Inferior parietal cortex (tissue), 1 donor: ENCODE results near the gene TNFSF15.
"Not testable (repeated sequence)": the region's sequence is repeated elsewhere in the genome, so short reads cannot be mapped to it uniquely, and the experiment has no call there.

Experiments
- DNase-seq: peaks from one replicate; pipeline ENCODE4 v3.0.0-alpha.2; 2016; ENCODE audit errors: extremely low spot score

Gene TNFSF15

DNA sequence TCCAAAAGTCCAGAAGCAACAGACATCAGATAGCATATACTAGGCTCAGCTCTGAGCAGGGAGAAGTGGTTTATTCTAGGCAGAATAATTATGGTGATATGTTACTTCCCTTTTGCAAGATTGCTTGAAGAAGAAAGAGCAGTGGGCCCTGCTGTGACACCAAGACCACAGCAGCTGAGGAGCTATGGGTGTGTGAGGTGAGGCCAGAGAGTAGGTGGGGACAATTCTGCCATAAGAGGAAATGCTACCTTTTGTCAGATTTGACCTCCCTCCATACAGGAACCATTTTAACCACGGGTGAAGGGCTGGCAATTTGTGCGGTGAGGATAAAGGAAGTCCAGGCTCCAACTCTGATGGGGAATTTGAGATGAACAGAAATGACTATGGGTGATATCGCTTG is 51.3 kb downstream of the TNFSF15 start:
- no peak for DNase-seq

DNA sequence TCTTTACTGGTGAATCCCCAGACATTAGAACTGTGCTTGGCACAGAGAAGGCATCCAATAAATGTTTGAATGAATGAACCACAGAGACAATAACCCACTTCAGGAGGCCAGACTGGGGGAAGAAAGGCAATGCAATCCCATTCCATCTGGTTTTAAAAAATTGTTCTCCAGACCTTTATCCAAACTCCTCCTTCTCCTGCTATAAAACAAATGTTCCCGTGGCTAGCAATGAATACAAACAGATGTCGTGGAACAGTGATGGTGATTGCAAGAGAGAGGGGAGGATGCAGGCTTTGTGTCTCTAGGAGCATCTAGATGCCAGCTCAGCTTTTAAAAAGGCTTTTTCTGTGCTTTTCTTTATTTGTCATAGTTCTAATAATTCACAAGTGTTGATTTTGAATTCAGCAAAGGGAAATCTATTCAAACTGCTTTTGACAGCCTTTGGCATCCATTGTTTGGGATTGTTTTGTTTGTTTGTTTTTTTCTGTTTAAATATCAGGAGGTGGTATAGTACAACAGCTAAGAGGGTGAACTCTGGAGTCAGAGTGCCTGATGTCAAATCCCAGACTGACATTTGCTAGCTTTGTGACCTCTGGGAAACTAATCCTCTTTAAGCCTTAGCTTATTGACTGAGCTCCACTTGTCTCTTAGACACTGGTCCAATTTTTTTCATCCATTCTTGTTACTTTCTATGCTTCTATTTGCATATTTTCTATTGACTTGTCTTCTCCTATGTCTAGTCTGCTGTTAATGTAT is 59.1 kb downstream of the TNFSF15 start:
- DNase-seq: no peak

DNA sequence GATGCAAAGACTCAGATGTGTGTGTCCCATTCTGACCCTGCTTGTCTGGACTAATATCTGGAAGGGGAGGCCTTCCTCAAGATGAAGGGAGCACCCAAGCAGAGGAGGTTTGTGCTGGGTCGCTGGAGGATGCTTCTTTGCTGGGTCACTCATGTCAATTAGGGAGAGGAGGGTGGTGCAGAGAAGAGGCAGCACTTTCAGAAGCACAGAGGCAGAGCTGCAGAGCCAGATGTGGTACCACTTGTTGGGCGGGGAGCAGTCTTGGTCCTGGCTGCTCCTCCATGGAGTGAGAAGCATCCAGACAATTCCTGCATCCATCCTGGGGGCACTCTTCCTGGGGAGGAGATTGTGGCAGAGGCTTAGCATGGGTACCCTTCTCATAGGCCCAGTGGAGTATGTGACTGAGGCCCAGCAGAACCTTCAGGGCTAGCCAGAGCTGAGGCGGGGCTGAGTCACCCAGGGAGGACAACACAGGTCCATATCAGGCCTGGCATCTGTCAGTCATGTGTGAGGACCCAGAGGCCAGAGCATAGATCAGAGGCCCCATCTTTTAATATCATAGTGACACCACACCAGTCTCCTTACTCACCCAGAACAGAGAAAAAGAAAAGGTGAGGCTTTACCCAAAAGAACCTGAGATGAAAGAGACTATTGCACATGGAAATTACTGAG is 59.8 kb downstream of the TNFSF15 start:
- no peak for DNase-seq

DNA sequence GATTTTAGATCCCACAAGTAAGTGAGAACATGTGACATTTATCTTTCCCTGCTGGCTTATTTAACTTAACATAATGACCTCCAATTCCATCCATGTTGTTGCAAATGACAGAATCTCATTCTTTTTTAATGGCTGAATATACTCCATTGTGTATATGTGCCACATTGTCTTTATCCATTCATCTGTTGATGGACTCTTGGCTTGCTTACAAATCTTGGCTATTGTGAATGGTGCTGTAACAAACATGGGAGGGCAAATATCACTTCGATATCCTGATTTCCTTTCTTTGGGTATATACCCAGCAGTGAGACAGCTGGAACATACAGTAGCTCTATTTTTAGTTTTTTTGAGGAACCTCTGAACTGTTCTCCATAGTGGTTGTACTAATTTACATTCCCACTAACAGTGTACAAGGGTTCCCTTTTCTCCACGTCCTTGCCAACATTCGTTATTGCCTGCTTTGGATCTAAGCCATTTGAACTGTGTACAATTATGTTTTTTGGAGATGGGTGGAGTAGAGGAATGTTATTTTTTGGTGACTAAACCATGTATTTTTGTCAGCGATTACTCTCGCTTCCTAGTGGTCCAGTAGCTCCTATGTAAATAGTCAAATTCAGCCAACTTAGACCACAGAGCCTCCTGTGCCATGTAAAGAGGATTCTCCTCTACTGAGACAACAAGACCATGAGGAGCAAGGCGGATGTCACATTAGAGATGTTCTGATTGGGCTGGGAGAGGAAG is 60.6 kb downstream of the TNFSF15 start:
- peak; percentile 19 for DNase-seq

DNA sequence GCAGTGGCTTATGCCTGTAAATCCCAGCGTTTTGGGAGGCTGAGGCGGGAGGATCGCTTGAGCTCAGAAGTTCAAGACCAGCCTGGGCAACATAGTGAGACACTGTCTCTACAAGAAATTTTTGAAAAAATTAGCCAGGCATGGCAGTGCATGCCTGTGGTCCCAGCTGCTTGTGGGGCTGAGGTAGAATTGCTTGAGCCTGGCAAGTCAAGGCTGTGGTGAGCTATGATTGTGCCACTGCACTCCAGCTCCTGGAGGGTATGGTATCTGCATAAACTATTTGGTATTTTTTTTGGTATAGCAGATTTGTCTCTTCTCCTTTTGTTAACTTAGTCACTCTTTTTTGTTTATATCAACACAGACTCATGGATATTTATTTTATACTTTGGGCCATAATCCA is 62.4 kb downstream of the TNFSF15 start:
- DNase-seq: no peak

DNA sequence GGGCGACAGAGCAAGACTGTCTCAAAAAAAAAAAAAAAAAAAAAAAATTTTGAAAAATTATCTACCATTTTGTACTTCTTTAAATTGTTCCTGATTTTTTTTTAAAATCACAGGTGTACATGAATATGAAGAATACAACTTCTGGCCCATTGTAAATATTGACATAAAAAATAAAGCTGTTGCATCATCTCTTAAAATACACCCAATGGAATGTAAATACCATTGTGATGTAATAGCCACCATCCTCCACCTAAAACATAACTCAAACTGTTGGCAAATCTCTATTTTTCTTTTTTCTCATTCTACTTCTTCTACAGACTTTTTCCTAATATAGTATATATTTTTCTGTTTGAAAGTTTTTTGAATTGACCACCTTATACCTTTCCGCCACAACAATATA is 62.9 kb downstream of the TNFSF15 start:
- DNase-seq: no peak

DNA sequence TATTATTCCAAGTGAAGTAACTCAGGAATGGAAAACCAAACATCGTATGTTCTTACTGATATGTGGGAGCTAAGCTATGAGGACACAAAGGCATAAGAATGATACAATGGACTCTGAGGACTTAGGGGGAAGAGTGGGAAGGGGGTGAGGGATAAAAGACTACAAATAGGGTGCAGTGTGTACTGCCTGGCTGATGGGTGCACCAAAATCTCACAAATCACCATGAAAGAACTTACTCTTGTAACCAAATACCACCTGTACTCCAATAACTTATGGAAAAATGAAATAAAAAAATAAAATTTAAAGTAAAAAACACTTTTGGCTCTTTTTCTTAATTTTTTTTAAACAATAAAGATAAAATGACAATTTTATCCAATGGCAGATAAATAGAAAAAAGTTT is 64.3 kb downstream of the TNFSF15 start:
- not testable (repeated sequence) for DNase-seq

DNA sequence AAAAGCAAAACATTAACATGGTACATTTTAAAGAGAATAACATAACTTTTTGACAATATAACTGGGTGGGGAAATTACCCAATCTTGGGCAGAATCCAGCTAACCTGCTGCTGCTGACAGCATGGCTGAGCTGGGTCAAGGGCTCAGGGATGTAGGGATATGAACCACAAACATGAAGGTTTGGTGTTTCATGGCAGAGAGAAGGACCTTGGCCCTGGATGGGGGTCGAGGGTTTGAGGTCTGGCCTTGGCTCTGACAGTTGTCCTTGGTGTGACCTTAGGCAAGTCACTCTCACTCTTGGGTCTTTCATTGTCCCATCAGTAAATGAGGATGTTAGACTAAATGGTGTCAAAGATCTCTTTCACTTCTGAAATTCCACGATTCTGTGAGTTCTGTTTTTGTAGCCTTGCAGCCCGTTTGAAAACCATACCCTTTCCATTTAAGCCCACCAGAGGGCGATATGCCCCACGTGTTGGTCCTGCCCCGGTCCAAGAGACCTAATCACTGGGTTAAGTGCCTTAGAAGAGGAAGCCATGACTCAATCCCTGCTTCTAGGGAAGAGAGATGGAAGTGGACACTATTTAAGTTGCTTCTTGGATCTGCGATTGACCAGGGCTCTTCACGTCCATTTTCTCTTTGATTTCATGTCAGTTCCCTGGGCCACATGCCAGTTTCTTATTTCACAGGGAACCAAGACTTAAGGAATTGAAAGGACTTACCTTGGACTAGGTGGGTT is 67.1 kb downstream of the TNFSF15 start:
- peak; percentile 77 for DNase-seq

DNA sequence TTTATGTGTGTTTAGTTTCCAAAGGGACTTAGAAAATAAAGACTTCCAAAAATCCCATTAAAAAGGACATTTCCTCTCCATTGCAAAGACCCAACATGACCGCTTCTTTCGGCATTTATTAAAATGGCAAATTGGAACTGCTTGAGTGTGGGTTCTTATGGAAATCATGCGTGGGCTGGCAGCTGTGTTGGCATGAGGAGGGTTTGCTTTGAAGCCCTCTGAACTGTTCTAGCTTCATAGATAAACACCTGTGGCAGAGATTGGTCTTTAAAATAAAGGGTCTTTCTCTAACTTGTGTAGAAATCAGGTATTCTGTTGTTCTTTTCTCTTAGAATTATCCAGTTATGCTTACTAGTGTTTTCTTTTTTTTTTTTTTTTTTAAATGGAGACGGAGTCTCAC is 68.0 kb downstream of the TNFSF15 start:
- DNase-seq: no peak

DNA sequence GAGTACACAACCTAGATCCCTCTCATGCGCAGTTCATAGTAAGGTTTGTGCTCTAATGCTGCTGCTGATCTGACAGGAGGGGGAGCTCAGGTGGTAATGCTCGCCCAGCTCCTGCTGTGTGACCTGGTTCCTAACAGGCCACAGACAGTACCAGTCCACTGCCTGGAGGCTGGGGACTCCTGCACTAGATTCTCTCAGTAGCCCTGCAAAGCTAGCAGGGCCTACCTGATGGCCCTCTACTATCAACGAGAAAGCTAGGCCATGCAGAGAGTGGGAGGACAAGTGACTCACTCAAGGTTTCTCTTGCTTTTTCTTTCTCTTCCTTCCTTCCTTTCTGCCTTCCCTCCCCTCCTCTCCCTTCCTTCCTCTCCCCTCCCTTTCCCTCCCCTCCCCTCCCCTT is 68.7 kb downstream of the TNFSF15 start:
- DNase-seq: no peak

DNA sequence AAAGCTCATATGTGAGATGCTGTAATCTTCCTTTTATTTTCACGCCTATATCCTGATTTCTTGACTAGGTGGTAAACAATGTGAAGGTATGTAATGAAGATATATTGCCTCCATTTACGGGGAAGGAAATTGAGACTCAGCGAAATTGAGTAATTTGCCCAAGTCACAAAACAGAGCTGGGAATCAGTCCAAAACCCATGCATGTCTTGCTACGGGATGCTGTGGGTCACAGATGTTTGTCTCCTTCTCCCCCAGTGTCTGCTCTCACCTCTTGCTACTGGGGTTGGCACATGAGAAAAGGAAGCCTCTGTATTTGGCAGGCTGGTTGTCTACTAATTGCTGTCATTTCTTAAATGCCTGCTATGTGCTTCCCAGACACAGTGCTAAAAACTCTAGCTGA is 70.1 kb downstream of the TNFSF15 start:
- DNase-seq: no peak

DNA sequence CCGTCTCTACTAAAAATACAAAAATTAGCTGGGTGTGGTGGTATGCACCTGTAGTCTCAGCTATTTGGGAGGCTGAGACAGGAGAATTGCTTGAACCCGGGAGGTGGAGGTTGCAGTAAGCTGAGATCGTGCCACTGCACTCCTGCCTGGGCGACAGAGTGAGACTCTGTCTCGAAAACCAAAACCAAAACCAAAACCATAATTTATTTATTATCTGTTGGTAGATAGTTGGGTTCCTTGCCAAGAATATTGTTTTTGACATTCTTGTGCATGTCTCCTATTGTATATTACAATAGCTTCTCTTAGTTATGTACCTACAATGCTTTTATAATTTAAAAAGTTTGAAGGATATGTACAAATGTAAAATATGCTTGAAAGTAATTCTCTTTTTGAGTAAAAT is 70.7 kb downstream of the TNFSF15 start:
- not testable (repeated sequence) for DNase-seq
